Measurements from ENCODE around the gene LAG3.
"Not testable (repeated sequence)": the region's sequence is repeated elsewhere in the genome, so short reads cannot be mapped to it uniquely, and the experiment has no call there.

LAG3 gene

DNA sequence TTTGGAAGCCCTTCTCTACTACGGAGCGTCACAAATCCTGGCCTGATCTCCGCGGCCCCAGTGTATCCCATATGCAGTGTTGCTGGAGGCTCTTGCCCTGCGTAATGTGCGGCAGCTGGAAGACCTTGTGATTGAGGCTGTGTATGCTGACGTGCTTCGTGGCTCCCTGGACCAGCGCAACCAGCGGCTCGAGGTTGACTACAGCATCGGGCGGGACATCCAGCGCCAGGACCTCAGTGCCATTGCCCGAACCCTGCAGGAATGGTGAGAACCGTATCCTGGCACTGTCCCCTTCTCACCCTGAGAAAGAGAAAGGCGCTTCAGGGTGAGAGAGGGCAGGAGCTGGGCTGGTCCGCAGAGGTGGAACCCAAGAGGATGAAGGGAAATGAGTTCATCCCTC is 43.1 kb upstream of the LAG3 start:
- Mint-ChIP-seq H3K27ac (no peak overlapping the region), H3K9me3 (no peaks in the 10 kb centered on the region), H3K27me3 (ENCODE audit: low read depth) (no peaks in the 10 kb centered on the region), H3K4me3 (no peak overlapping the region), H3K4me1 (peaks cover 5% of the 10 kb centered on the region), H3K36me3 (ENCODE audit: low read depth) (peaks cover 31% of the 10 kb centered on the region)
- TF ChIP-seq, protein P1, sequence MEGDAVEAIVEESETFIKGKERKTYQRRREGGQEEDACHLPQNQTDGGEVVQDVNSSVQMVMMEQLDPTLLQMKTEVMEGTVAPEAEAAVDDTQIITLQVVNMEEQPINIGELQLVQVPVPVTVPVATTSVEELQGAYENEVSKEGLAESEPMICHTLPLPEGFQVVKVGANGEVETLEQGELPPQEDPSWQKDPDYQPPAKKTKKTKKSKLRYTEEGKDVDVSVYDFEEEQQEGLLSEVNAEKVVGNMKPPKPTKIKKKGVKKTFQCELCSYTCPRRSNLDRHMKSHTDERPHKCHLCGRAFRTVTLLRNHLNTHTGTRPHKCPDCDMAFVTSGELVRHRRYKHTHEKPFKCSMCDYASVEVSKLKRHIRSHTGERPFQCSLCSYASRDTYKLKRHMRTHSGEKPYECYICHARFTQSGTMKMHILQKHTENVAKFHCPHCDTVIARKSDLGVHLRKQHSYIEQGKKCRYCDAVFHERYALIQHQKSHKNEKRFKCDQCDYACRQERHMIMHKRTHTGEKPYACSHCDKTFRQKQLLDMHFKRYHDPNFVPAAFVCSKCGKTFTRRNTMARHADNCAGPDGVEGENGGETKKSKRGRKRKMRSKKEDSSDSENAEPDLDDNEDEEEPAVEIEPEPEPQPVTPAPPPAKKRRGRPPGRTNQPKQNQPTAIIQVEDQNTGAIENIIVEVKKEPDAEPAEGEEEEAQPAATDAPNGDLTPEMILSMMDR (IDR thresholded peaks at IDR 0.05; ENCODE audit: unreplicated experiment in 3 of 3), result no peak

- Mint-ChIP-seq H3K4me3 (no peak overlapping the region), H3K9me3 (no peaks in the 10 kb centered on the region), H3K4me1 (no peaks in the 10 kb centered on the region), H3K36me3 (ENCODE audit: low read depth) (peaks cover 31% of the 10 kb centered on the region), H3K27me3 (ENCODE audit: low read depth) (no peaks in the 10 kb centered on the region), H3K27ac (no peak overlapping the region)
- TF ChIP-seq, protein P1 (IDR thresholded peaks at IDR 0.05; ENCODE audit: unreplicated experiment in 3 of 3), result no peak
These were observed 42.2 kb upstream of the LAG3 start for GRCh38 chr12:6730169-6730568.

GRCh38 chr12:6734506-6735387 is 37.6 kb upstream of the LAG3 start:
- no peaks in the 10 kb centered on the region for H3K9me3 Mint-ChIP-seq
- no peak overlapping the region for H3K4me3 Mint-ChIP-seq
- H3K27ac Mint-ChIP-seq, result no peak overlapping the region
- no peaks in the 10 kb centered on the region for H3K27me3 Mint-ChIP-seq (ENCODE audit: low read depth)
- TF ChIP-seq, protein P1 (IDR thresholded peaks at IDR 0.05; ENCODE audit: unreplicated experiment in 3 of 3), result no peak
- peaks cover 5% of the 10 kb centered on the region for H3K4me1 Mint-ChIP-seq
- peaks cover 20% of the 10 kb centered on the region for H3K36me3 Mint-ChIP-seq (ENCODE audit: low read depth)

GRCh38 chr12:6735448-6736191 is 36.7 kb upstream of the LAG3 start:
- Mint-ChIP-seq H3K27me3 (ENCODE audit: low read depth) (no peaks in the 10 kb centered on the region), H3K4me3 (no peak overlapping the region), H3K27ac (peak overlapping the region; percentile 7 to 54 (median 42))

GRCh38 chr12:6736754-6737153 is 35.6 kb upstream of the LAG3 start:
- H3K36me3 Mint-ChIP-seq (ENCODE audit: low read depth), result peaks cover 5% of the 10 kb centered on the region
- peaks cover 5% of the 10 kb centered on the region for H3K4me1 Mint-ChIP-seq
- H3K4me3 Mint-ChIP-seq, result no peak overlapping the region
- H3K27ac Mint-ChIP-seq, result no peak overlapping the region
- TF ChIP-seq, protein P1 (IDR thresholded peaks at IDR 0.05; ENCODE audit: unreplicated experiment in 3 of 3), result no peak
- no peaks in the 10 kb centered on the region for H3K27me3 Mint-ChIP-seq (ENCODE audit: low read depth)
- H3K9me3 Mint-ChIP-seq, result no peaks in the 10 kb centered on the region

More at GRCh38 chr12:6735448-6736191, 36.7 kb upstream of the LAG3 start:
- TF ChIP-seq, protein P1 (IDR thresholded peaks at IDR 0.05; ENCODE audit: unreplicated experiment in 3 of 3), result peak; percentile 69 to 78 (median 71)
- Mint-ChIP-seq H3K4me1 (peaks cover 5% of the 10 kb centered on the region), H3K9me3 (no peaks in the 10 kb centered on the region), H3K36me3 (ENCODE audit: low read depth) (peaks cover 13% of the 10 kb centered on the region)

DNA sequence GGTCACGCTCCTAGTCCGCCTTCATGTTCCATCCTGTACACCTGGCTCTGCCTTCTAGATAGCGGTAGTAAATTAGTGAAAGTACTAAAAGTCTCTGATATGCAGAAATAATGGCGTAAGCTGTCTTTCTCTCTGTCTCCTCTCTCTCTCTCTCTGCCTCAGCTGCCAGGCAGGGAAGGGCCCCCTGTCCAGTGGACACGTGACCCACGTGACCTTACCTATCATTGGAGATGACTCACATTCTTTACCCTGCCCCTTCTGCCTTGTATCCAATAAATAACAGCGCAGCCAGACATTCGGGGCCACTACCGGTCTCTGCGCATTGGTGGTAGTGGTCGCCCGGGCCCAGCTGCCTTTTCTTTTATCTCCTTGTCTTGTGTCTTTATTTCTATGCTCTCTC is 30.2 kb upstream of the LAG3 start:
- H3K36me3 Mint-ChIP-seq (ENCODE audit: low read depth), result peaks cover 13% of the 10 kb centered on the region
- H3K9me3 Mint-ChIP-seq; H3K27me3 Mint-ChIP-seq (ENCODE audit: low read depth); H3K4me3 Mint-ChIP-seq; H3K4me1 Mint-ChIP-seq: not testable (repeated sequence)
- H3K27ac Mint-ChIP-seq, result peak overlapping the region in 1 of 3 experiments; percentile 27
